Measurements from ENCODE around the gene RPTOR.
"Not testable (repeated sequence)": the region's sequence is repeated elsewhere in the genome, so short reads cannot be mapped to it uniquely, and the experiment has no call there.

The RPTOR gene

DNA sequence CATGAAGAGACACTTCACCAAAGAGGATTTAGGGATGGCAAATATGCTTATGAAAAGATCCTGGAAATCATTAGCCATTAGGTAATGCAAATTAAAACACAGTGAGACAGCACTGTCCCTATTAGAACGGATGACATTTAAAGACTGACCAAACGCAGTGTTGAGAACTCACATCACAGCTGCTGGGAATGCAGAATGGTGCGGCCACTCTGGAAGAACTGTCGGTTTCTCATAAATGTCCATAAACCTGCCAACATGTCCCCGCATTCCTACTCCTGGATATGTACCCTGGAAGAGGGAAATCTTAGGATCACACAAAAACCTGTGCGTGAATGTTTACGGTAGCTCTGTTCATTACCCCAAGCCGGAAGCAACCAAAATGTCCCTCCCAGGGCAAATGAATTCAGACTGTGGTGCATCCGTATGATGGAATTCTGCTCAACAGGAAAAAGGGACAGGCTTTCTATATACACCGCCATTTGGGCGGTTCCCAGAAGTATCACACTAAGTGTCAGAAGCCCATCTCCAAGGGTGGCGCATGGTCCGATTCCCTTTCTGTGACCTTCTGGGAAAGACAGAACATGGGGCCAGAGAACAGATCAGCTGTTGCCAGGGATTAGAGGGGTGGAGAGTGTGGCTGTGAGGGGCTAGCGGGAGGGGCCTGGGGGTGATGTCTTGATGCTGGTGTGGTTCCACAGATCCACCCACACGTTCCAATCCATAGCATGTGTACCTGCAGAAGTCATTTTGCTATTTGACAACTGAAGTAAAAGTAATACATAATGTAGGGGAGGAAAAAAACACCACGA is 249.8 kb downstream of the RPTOR start:
- TF ChIP-seq, protein P1, sequence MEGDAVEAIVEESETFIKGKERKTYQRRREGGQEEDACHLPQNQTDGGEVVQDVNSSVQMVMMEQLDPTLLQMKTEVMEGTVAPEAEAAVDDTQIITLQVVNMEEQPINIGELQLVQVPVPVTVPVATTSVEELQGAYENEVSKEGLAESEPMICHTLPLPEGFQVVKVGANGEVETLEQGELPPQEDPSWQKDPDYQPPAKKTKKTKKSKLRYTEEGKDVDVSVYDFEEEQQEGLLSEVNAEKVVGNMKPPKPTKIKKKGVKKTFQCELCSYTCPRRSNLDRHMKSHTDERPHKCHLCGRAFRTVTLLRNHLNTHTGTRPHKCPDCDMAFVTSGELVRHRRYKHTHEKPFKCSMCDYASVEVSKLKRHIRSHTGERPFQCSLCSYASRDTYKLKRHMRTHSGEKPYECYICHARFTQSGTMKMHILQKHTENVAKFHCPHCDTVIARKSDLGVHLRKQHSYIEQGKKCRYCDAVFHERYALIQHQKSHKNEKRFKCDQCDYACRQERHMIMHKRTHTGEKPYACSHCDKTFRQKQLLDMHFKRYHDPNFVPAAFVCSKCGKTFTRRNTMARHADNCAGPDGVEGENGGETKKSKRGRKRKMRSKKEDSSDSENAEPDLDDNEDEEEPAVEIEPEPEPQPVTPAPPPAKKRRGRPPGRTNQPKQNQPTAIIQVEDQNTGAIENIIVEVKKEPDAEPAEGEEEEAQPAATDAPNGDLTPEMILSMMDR (IDR thresholded peaks at IDR 0.05) = no peak
- DNase-seq (ENCODE audit: low spot score) = peak; percentile 49
- no peak overlapping the region for H3K4me3 ChIP-seq
- H3K27ac ChIP-seq = no peak overlapping the region

DNA sequence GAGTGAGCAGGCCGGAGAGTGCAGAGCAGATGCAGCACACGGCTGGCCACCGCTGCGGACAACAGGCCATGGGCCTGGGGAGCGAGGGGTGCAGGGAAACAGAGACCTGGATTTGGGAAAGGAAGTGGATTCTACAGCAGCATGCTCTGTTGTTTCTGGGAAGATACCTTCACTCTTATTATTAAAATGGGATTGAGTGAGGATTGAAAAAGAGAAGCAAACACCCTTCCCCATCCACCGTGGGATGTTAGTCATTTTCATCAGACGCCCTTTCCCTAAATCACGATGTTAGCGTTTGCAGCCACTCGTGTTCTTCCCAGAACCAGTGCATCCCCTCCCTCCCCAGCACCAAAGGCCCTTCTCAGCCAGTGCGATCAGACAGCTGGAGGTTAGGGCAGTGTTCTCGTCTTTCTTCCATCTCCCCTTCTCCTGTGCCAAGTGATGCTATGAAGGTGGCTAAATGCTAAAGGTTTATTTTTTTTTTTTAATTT is 250.5 kb downstream of the RPTOR start:
- peak; percentile 35 for DNase-seq (ENCODE audit: low spot score)
- TF ChIP-seq, protein P1 (IDR thresholded peaks at IDR 0.05) = no peak
- Histone ChIP-seq H3K4me3 (no peak overlapping the region), H3K27ac (no peak overlapping the region)

DNA sequence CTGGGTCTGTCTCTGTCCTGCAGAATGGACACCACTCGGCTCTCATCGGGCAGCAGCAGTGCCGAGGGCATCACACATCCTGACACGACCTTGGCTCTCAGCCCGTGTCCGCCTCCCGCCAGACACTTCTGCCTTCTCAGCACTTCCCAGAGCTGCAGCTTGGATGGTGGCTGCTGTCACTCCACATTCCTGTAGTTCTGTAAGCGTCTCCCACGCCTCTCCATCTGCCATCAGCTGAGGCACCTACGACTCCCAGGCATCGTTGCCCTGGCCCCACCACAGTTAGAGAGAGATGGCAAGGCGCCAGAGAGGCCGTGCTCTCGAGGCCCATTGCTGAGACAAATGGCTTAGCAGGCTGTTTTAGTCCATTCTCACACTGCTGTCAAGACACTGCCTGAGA is 251.1 kb downstream of the RPTOR start:
- Histone ChIP-seq H3K27ac (no peak overlapping the region), H3K4me3 (no peak overlapping the region)
- DNase-seq (ENCODE audit: low spot score) = peak; percentile 63
- TF ChIP-seq, protein P1 (IDR thresholded peaks at IDR 0.05) = no peak

DNA sequence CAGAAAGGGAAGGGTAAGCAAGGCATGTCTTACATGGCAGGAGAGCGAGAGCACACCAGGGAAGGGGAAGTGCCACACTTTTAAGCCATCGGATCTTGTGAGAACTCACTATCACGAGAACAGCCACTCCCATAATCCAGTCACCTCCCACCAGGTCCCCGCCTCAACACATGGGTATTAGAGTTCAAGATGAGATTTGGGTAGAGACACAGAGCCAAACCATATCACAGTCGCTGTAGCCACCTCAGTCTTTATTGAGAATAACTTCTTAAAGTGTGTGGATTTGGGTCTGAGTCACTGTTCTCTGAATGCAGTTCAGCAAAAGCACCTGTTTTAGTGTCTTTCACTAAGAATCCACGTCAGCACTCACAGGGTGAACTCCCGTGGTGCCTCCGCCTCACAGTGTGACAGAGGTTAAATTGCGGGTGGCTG is 251.8 kb downstream of the RPTOR start:
- DNase-seq (ENCODE audit: low spot score) = no peak
- Histone ChIP-seq H3K4me3 (no peak overlapping the region), H3K27ac (no peak overlapping the region)
- TF ChIP-seq, protein P1 (IDR thresholded peaks at IDR 0.05) = no peak

DNA sequence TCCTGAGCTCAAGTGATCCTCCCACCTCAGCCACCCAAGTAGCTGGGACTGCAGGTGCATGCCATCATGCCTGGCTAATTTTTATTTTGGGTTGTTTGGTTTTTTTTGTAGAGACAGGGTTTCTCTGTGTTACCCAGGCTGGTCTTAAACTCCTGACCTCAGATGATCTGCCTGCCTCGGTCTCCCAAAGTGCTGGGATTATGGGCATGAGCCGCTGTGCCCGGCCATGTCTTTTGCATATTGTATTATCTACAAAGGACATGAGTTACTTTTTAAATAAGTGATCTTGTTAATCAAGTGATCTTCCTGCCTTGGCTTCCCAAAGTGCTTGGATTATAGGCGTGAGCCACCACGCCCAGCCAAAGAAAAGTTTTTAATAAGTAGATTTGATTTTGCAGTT is 252.6 kb downstream of the RPTOR start:
- peak; percentile 19 for DNase-seq (ENCODE audit: low spot score)
- not testable (repeated sequence) for H3K4me3 ChIP-seq

DNA sequence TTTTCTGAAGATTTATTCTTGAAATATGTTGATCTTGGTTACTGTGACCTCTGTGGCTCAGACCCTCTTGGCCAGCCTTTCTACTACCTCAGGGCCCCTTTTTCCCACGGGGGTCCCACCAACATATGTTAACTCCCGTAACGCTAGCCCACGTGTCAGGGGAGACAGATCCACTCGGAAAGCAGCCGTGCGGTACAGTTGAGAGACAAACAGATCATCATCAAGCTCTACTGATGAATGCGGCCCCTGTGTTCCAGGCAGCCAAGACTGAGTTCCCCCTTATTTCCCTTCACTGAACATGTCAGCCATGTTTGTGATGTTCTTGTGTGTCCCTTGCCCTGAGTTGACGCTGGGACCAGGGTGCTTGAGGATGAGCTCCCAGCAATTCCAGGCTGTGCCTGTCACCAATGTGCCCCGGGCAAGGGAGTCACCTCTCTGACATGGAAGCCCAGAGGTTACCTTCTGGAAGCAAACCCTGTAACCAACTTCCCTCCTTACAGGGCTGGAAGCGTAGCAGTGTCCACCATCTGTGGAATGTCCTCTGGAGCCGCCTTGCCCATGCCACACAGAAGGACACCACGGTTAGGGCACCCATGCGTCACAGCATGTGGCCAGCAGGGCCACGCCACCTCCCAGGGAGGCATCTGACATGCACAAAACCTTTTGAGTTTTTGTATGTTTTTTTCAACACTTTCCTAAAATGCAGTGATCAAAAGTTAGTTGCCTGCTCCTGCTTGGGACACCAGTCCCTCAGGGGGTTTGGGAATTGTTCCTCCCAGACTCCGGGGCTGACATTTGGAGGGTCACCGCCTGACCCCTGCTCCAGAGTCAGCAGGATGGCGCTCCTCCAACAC is 253.3 kb downstream of the RPTOR start:
- Histone ChIP-seq H3K27ac (no peak overlapping the region), H3K4me3 (no peak overlapping the region)
- DNase-seq (ENCODE audit: low spot score) = peak; percentile 52
- TF ChIP-seq, protein P1 (IDR thresholded peaks at IDR 0.05) = no peak

More for the DNA sequence above, 252.6 kb downstream of the RPTOR start:
- not testable (repeated sequence) for H3K27ac ChIP-seq

Measured in coronary artery (tissue), 2 donors.